H1 (cell line): ENCODE data around the gene COMMD7. TPM values are rescaled to one million over a fixed set of nuclear protein-coding genes. Genes with fewer than 3 reads are reported as not detected.

Source experiments
- EGR1 ChIP-seq: IDR thresholded peaks from 2 replicates; pipeline ENCODE4 v1.6.1; 2011; ENCODE audit warnings: low read depth, low read length, borderline replicate concordance
- FOSL1 ChIP-seq: IDR thresholded peaks from 2 replicates; pipeline ENCODE4 v1.6.1; 2011; ENCODE audit warnings: mild to moderate bottlenecking, low read depth, low read length, moderate library complexity; ENCODE audit not compliant: insufficient read depth
- RBBP5 ChIP-seq: IDR thresholded peaks from 2 replicates; pipeline ENCODE4 v1.7.1; 2012; ENCODE audit warnings: low read depth, mild to moderate bottlenecking, inconsistent platforms, low read length, moderate library complexity, borderline replicate concordance
- polyA plus RNA-seq, 7 experiments: library from polyadenylated mRNA; depleted of rRNA in 3 of 7; stranded (reverse) in 5 of 7; unstranded in 2 of 7; fragments of >200 nt in 5 of 7; fragments of 200-250 nt in 2 of 7; gene quantifications; 1 replicate in 5 of 7; 2 replicates in 1 of 7; 4 replicates in 1 of 7; pipeline versions ENCODE4 v1.2.1 to v1.2.3, GENCODE V29; 2011 to 2013; ENCODE audit warnings: missing spikeins in 2 of 7, mixed read lengths in 2 of 7
- total RNA-seq: library from RNA; stranded (reverse); fragmentation: NEBNext Ultra II Directional; extraction: Animal tissue kit (Norgen Biotek cat#: 25700); gene quantifications from 2 replicates; pipeline ENCODE4 v1.2.1, GENCODE V29; 2021
- TF ChIP-seq, protein P1 (sequence below): fragments of 300-600 bp; sonication (generic); IDR thresholded peaks from 2 replicates; pipeline ENCODE4 v1.7.1; 2012; ENCODE audit warnings: low read length, moderate library complexity, mild to moderate bottlenecking, inconsistent platforms; ENCODE audit not compliant: insufficient replicate concordance

COMMD7 gene
- total and polyA plus RNA-seq, 2 of the 8 experiments (the other 6 are each of a cell fraction or from before 2014, with no cell fraction given) = 39.4 to 48.9 TPM

DNA sequence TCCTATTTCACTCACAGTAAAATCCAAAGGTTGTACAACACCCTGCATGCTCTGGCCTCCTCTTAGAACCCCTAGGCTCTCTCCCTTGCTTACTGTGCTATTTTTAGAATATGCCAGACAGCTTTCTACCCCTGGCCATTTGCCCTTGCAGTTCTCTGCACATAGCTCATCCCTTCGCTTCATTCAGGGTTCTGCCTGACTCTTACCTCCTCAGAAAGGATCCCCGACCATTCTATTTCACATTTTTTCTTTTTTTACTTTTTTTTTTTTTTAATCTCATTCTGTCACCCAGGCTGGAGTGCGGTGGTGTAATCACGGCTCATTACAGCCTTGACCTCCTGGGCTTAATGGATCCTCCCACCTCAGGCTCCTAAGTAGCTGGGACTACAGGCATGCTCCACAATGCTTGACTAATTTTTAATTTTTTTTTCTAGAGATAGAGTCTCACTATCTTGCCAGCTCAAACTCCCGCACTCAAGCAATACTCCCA, 33.6 kb downstream of the COMMD7 start (continued):
- TF ChIP-seq, protein P1, sequence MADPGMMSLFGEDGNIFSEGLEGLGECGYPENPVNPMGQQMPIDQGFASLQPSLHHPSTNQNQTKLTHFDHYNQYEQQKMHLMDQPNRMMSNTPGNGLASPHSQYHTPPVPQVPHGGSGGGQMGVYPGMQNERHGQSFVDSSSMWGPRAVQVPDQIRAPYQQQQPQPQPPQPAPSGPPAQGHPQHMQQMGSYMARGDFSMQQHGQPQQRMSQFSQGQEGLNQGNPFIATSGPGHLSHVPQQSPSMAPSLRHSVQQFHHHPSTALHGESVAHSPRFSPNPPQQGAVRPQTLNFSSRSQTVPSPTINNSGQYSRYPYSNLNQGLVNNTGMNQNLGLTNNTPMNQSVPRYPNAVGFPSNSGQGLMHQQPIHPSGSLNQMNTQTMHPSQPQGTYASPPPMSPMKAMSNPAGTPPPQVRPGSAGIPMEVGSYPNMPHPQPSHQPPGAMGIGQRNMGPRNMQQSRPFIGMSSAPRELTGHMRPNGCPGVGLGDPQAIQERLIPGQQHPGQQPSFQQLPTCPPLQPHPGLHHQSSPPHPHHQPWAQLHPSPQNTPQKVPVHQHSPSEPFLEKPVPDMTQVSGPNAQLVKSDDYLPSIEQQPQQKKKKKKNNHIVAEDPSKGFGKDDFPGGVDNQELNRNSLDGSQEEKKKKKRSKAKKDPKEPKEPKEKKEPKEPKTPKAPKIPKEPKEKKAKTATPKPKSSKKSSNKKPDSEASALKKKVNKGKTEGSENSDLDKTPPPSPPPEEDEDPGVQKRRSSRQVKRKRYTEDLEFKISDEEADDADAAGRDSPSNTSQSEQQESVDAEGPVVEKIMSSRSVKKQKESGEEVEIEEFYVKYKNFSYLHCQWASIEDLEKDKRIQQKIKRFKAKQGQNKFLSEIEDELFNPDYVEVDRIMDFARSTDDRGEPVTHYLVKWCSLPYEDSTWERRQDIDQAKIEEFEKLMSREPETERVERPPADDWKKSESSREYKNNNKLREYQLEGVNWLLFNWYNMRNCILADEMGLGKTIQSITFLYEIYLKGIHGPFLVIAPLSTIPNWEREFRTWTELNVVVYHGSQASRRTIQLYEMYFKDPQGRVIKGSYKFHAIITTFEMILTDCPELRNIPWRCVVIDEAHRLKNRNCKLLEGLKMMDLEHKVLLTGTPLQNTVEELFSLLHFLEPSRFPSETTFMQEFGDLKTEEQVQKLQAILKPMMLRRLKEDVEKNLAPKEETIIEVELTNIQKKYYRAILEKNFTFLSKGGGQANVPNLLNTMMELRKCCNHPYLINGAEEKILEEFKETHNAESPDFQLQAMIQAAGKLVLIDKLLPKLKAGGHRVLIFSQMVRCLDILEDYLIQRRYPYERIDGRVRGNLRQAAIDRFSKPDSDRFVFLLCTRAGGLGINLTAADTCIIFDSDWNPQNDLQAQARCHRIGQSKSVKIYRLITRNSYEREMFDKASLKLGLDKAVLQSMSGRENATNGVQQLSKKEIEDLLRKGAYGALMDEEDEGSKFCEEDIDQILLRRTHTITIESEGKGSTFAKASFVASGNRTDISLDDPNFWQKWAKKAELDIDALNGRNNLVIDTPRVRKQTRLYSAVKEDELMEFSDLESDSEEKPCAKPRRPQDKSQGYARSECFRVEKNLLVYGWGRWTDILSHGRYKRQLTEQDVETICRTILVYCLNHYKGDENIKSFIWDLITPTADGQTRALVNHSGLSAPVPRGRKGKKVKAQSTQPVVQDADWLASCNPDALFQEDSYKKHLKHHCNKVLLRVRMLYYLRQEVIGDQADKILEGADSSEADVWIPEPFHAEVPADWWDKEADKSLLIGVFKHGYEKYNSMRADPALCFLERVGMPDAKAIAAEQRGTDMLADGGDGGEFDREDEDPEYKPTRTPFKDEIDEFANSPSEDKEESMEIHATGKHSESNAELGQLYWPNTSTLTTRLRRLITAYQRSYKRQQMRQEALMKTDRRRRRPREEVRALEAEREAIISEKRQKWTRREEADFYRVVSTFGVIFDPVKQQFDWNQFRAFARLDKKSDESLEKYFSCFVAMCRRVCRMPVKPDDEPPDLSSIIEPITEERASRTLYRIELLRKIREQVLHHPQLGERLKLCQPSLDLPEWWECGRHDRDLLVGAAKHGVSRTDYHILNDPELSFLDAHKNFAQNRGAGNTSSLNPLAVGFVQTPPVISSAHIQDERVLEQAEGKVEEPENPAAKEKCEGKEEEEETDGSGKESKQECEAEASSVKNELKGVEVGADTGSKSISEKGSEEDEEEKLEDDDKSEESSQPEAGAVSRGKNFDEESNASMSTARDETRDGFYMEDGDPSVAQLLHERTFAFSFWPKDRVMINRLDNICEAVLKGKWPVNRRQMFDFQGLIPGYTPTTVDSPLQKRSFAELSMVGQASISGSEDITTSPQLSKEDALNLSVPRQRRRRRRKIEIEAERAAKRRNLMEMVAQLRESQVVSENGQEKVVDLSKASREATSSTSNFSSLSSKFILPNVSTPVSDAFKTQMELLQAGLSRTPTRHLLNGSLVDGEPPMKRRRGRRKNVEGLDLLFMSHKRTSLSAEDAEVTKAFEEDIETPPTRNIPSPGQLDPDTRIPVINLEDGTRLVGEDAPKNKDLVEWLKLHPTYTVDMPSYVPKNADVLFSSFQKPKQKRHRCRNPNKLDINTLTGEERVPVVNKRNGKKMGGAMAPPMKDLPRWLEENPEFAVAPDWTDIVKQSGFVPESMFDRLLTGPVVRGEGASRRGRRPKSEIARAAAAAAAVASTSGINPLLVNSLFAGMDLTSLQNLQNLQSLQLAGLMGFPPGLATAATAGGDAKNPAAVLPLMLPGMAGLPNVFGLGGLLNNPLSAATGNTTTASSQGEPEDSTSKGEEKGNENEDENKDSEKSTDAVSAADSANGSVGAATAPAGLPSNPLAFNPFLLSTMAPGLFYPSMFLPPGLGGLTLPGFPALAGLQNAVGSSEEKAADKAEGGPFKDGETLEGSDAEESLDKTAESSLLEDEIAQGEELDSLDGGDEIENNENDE = no peak
- TF ChIP-seq EGR1 (no peak), FOSL1 (no peak), RBBP5 (no peak)
